Astrocyte (in vitro differentiated cells and primary cell): ENCODE results near the gene DNAH11.

Experiments
- CTCF ChIP-seq: IDR thresholded peaks from 2 replicates; pipeline ENCODE4 v1.5.1; 2011; ENCODE audit warnings: low read depth, mild to moderate bottlenecking, inconsistent platforms, low read length, moderate library complexity; ENCODE audit not compliant: insufficient read depth
- EZH2 ChIP-seq: IDR thresholded peaks from 2 replicates; pipeline ENCODE4 v1.6.1; 2012; ENCODE audit warnings: mild to moderate bottlenecking, low read length, inconsistent platforms; ENCODE audit not compliant: insufficient read depth

GRCh38 chr7:21653623-21654022 is 110.8 kb downstream of the DNAH11 start:
- no peak for TF ChIP-seq CTCF
- TF ChIP-seq EZH2, result no peak
